GM10266 (cell line): Measurements from ENCODE around the gene TMEM132D.

Source experiments
- DNase-seq: peaks from one replicate; pipeline ENCODE4 v3.0.0; 2012; ENCODE audit errors: extremely low spot score
- CTCF ChIP-seq: IDR thresholded peaks from 2 replicates; pipeline ENCODE4 v1.5.1; 2012; ENCODE audit warnings: mild to moderate bottlenecking, low read depth; ENCODE audit not compliant: control insufficient read depth, insufficient read depth; ENCODE audit errors: missing control alignments

The TMEM132D gene

DNA sequence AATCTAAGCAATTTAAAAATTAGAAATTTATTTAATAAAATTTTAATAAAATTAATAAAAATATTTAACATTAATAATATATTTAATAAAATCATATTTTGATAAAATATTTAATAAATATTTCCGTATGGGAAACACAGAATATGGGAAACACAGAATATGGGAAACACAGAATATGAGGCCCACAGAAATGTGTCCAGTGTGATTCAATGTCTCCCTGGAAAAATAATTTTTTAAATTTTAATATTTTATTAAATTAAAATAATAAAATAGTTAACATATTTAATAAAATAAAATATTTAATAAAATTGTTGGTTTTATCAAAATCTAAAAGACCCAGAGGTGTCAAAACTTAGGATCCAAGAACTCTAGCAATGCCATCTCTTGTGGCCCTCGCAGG, 186.4 kb downstream of the TMEM132D start:
- no peak for TF ChIP-seq CTCF
- no peak for DNase-seq

- no peak for DNase-seq
These were observed 187.0 kb downstream of the TMEM132D start for GRCh38 chr12:129716825-129717224.

DNA sequence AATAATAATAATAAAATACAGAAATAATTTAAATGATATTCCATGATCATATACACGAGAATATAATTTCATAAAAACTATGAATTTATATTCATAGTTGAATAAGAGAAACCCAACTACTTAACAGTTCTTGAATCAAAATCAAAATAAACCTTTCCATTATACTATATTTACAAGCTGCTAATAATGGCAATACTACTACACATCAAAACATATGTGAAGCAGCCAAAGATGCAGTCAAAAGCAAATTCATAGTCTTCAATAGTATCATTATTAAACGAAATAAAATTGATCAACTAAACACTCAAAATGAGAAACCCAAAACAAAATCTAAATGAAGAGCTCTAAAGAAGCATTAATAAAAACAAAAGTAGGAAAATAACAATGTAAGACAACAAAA, 197.1 kb downstream of the TMEM132D start:
- TF ChIP-seq CTCF: no peak
- DNase-seq: no peak

More at GRCh38 chr12:129716825-129717224, 187.0 kb downstream of the TMEM132D start:
- no peak for TF ChIP-seq CTCF

GRCh38 chr12:129704232-129704830, 199.5 kb downstream of the TMEM132D start:
- no peak for TF ChIP-seq CTCF
- no peak for DNase-seq

- no peak for DNase-seq
- no peak for TF ChIP-seq CTCF
These were observed 202.2 kb downstream of the TMEM132D start for GRCh38 chr12:129701631-129702101.

DNA sequence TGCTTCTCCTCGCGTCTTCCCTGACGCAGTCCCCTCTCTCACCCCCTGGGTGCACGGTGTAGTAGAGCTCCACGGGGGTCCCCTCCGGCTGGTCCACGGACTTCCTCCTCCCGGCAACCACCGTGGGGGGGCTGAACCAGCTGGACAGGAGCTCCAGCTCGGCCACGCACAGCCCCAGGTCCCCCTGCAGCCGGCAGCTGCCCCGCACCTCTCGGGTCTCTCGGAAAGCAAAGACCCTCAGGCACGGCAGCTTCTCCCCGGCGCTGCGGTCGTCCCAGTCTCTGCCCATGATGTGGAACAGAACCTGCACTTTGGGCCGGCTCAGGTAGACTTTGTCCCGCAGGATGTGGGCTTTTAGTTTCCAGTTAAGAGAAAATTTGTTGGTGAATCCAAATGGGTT, 203.8 kb downstream of the TMEM132D start:
- no peak for DNase-seq
- TF ChIP-seq CTCF: no peak

- DNase-seq: no peak
- TF ChIP-seq CTCF: no peak
These were observed 206.9 kb downstream of the TMEM132D start for GRCh38 chr12:129696926-129697325.
